SK-N-SH (cell line): Measurements from ENCODE around the gene GRK3. TPM values are rescaled to one million over a fixed set of nuclear protein-coding genes. Genes with fewer than 3 reads are reported as not detected.

Experiments
- CTCF ChIA-PET: fragments of 300-600, 350-600 bp; formaldehyde crosslinking; extraction: SDS; loops from one replicate; lab custom pipeline; 2021; lab: Yijun Ruan, JAX
- POLR2A ChIA-PET: fragments of 350-600 bp; sonication (Branson Sonifier 250); formaldehyde crosslinking; extraction: SDS; loops from one replicate; lab custom pipeline; 2020; ENCODE audit warnings: antibody characterized with exemption, inconsistent platforms; lab: Yijun Ruan, JAX
- DNase-seq: peaks from one replicate; pipeline ENCODE4 v3.0.0; 2012
- H2AFZ ChIP-seq: fragments of 200-600 bp; sonication (generic); 2 replicates; pipeline ENCODE4 v1.8.1; 2016; ENCODE audit warnings: antibody characterized with exemption, mild to moderate bottlenecking, low read depth
- H3F3A ChIP-seq: fragments of 200-600 bp; sonication (generic); replicated peaks from 2 replicates; pipeline ENCODE3; 2016; ENCODE audit warnings: antibody characterized with exemption, mild to moderate bottlenecking; ENCODE audit not compliant: insufficient read depth
- H3K27ac ChIP-seq, 2 experiments: fragments of 200-500 bp in 1 of 2; fragments of 200-600 bp in 1 of 2; sonication (Bioruptor generic) in 1 of 2; sonication (generic), shearing (Covaris generic) in 1 of 2; 2 replicates each; pipeline versions ENCODE4 v1.5.1 to v1.6.1; 2014 to 2016; ENCODE audit warnings: low read depth in 2 of 2, inconsistent platforms in 1 of 2, low read length in 1 of 2, mild to moderate bottlenecking in 1 of 2, mixed read lengths in 1 of 2
- H3K27me3 ChIP-seq: fragments of 200-600 bp; sonication (generic), shearing (Covaris generic); 2 replicates; pipeline ENCODE4 v1.6.1; 2016; ENCODE audit warnings: mixed run types; ENCODE audit not compliant: insufficient read depth
- H3K36me3 ChIP-seq, 2 experiments: fragments of 200-500 bp in 1 of 2; fragments of 200-600 bp in 1 of 2; sonication (Bioruptor generic) in 1 of 2; sonication (generic) in 1 of 2; replicated peaks in 1 of 2; 2 replicates each; pipeline versions ENCODE3 to v1.5.1; 2014 to 2016; ENCODE audit warnings: low read length in 1 of 2, mild to moderate bottlenecking in 1 of 2; ENCODE audit not compliant: insufficient read depth in 2 of 2, control insufficient read depth in 1 of 2
- H3K4me1 ChIP-seq, 2 experiments: fragments of 200-500 bp in 1 of 2; fragments of 200-600 bp in 1 of 2; sonication (Bioruptor generic) in 1 of 2; sonication (generic), shearing (Covaris generic) in 1 of 2; 2 replicates each; pipeline versions ENCODE4 v1.5.1 to v1.6.1; 2014 to 2016; ENCODE audit warnings: low read depth in 1 of 2, low read length in 1 of 2, mixed run types in 1 of 2; ENCODE audit not compliant: insufficient read depth in 2 of 2, control insufficient read depth in 1 of 2
- H3K4me2 ChIP-seq: fragments of 200-600 bp; sonication (generic), shearing (Covaris generic); 2 replicates; pipeline ENCODE4 v1.6.1; 2017; ENCODE audit warnings: mixed run types
- H3K4me3 ChIP-seq, 2 experiments: fragments of 200-500 bp in 1 of 2; fragments of 200-600 bp in 1 of 2; sonication (Bioruptor generic) in 1 of 2; sonication (generic), shearing (Covaris generic) in 1 of 2; 2 replicates each; pipeline versions ENCODE4 v1.5.1 to v1.8.1; 2014 to 2016; ENCODE audit warnings: low read depth in 2 of 2, inconsistent platforms in 1 of 2, low read length in 1 of 2, mild to moderate bottlenecking in 1 of 2, mixed read lengths in 1 of 2, moderate library complexity in 1 of 2
- H3K79me2 ChIP-seq: fragments of 200-600 bp; sonication (generic); 2 replicates; pipeline ENCODE4 v1.8.1; 2017; ENCODE audit warnings: mild to moderate bottlenecking; ENCODE audit not compliant: insufficient read depth
- H3K9ac ChIP-seq: fragments of 200-600 bp; sonication (generic); 2 replicates; pipeline ENCODE4 v1.6.1; 2017; ENCODE audit warnings: mixed run types
- H3K9me2 ChIP-seq: fragments of 200-600 bp; sonication (generic); 2 replicates; pipeline ENCODE4 v1.6.1; 2017; ENCODE audit warnings: mixed run types
- H3K9me3 ChIP-seq: fragments of 200-600 bp; sonication (generic); 2 replicates; pipeline ENCODE4 v1.6.1; 2017; ENCODE audit warnings: mixed run types, mild to moderate bottlenecking, moderate library complexity
- H4K20me1 ChIP-seq: fragments of 200-600 bp; sonication (generic); 2 replicates; pipeline ENCODE4 v1.6.1; 2017; ENCODE audit warnings: mild to moderate bottlenecking, mixed run types; ENCODE audit not compliant: insufficient read depth
- EP300 ChIP-seq, 2 experiments: IDR thresholded peaks; 2 replicates each; pipeline versions ENCODE4 v1.4.0 to v1.6.1; 2012; ENCODE audit warnings: borderline replicate concordance in 1 of 2, low read depth in 1 of 2, low read length in 1 of 2
- FOSL2 ChIP-seq: IDR thresholded peaks from 2 replicates; pipeline ENCODE4 v1.4.0; 2012; ENCODE audit warnings: low read depth, mild to moderate bottlenecking, moderate library complexity, borderline replicate concordance
- GATA2 ChIP-seq: sonication (generic); formaldehyde crosslinking; IDR thresholded peaks from 2 replicates; pipeline ENCODE4 v1.5.0; 2020; ENCODE audit warnings: mild to moderate bottlenecking, missing genetic modification reagents
- IRF3 ChIP-seq: fragments of 150-350 bp; IDR thresholded peaks from 2 replicates; pipeline ENCODE4 v1.6.1; 2016; ENCODE audit warnings: mild to moderate bottlenecking, low read depth, low read length
- JUND ChIP-seq: IDR thresholded peaks from 2 replicates; pipeline ENCODE4 v1.4.0; 2012
- MEF2A ChIP-seq: IDR thresholded peaks from 2 replicates; pipeline ENCODE4 v1.4.0; 2012; ENCODE audit warnings: low read depth, borderline replicate concordance
- NFIC ChIP-seq: IDR thresholded peaks from 2 replicates; pipeline ENCODE4 v1.4.0; 2012; ENCODE audit warnings: borderline replicate concordance
- NRF1 ChIP-seq: IDR thresholded peaks from 2 replicates; pipeline ENCODE4 v1.6.1; 2012; ENCODE audit warnings: low read depth, mild to moderate bottlenecking, low read length
- RAD21 ChIP-seq: IDR thresholded peaks from 2 replicates; pipeline ENCODE4 v1.6.1; 2012; ENCODE audit warnings: mild to moderate bottlenecking, low read length
- RCOR1 ChIP-seq: fragments of 150-350 bp; IDR thresholded peaks from 2 replicates; pipeline ENCODE4 v1.6.1; 2017; ENCODE audit warnings: antibody characterized with exemption, low read length
- RFX5 ChIP-seq: IDR thresholded peaks from 2 replicates; pipeline ENCODE4 v1.6.1; 2012; ENCODE audit warnings: mild to moderate bottlenecking, improper control_type of control experiment, low read length
- SIN3A ChIP-seq: IDR thresholded peaks from 2 replicates; pipeline ENCODE4 v1.6.1; 2012; ENCODE audit warnings: low read depth, mild to moderate bottlenecking, low read length, moderate library complexity, borderline replicate concordance
- SMC3 ChIP-seq: IDR thresholded peaks from 2 replicates; pipeline ENCODE4 v1.6.1; 2012; ENCODE audit warnings: low read depth, low read length, improper control_type of control experiment
- USF1 ChIP-seq: IDR thresholded peaks from 2 replicates; pipeline ENCODE4 v1.4.0; 2012; ENCODE audit warnings: low read depth, borderline replicate concordance
- ZBTB33 ChIP-seq: IDR thresholded peaks from 2 replicates; pipeline ENCODE4 v1.4.0; 2012; ENCODE audit warnings: low read depth, borderline replicate concordance
- WGBS: methylation state at CpG from one replicate; pipeline ENCODE4 v1.1.6; 2017; ENCODE audit warnings: low lambda C conversion rate; 5-methylcytosine and 5-hydroxymethylcytosine counted together
- polyA plus RNA-seq, 3 experiments: library from polyadenylated mRNA; depleted of rRNA; stranded (reverse); fragments of >200 nt; gene quantifications; 2 replicates each; pipeline ENCODE4 v1.2.3, GENCODE V29; 2012

Gene GRK3
- polyA plus RNA-seq, 1 of the 3 experiments (the other 2 are of a cell fraction), result 1.3 TPM

- no peaks in the 10 kb centered on the region for H3K79me2 ChIP-seq
- H3K4me3 ChIP-seq, result no peak overlapping the region
- no peak for DNase-seq
- H4K20me1 ChIP-seq, result no peaks in the 10 kb centered on the region
- WGBS, result 87% methylated on average over 8 of the region's 8 CpGs
- H3K27ac ChIP-seq, result peak overlapping the region in 1 of 2 experiments; percentile 89; a peak in 2 of 4 replicates
- H3F3A ChIP-seq, result no peaks in the 10 kb centered on the region
- no peak overlapping the region for H3K4me2 ChIP-seq
- H3K36me3 ChIP-seq, result peaks cover 0 to 7% of the 10 kb centered on the region in 2 experiments
- ChIA-PET CTCF (interaction anchor here (0.8 to 1.7 kb wide), 4 partner anchors 11 to 464 kb away, joined by 3 to 5 read pairs (median 4); no protein-coding TSS in a partner anchor), POLR2A (no interaction called here)
- H3K9me2 ChIP-seq, result no peaks in the 10 kb centered on the region
- no peak overlapping the region for H3K9ac ChIP-seq
- no peak overlapping the region for H2AFZ ChIP-seq
- TF ChIP-seq SIN3A, result no peak
- TF ChIP-seq IRF3, result no peak
- TF ChIP-seq USF1, result no peak
- no peaks in the 10 kb centered on the region for H3K9me3 ChIP-seq
- no peaks in the 10 kb centered on the region for H3K27me3 ChIP-seq
- H3K4me1 ChIP-seq, result peaks cover 5 to 39% of the 10 kb centered on the region in 2 experiments; a peak in 3 of 4 replicates
These were observed 101.8 kb downstream of the GRK3 start for GRCh38 chr22:25666308-25666707.

- ChIA-PET CTCF (interaction anchor here (1.7 kb wide), 1 partner anchor 13 kb away, joined by 5 read pairs; no protein-coding TSS in a partner anchor), POLR2A (interaction anchor here (1.3 kb wide), 1 partner anchor 33 kb away, joined by 4 read pairs; no protein-coding TSS in a partner anchor)
- no peaks in the 10 kb centered on the region for H3K79me2 ChIP-seq
- H3K4me2 ChIP-seq, result peak overlapping the region; percentile 11; the same call in 1 of the 2 replicates
- peaks cover 5 to 33% of the 10 kb centered on the region in 2 experiments; a peak in 3 of 4 replicates for H3K4me1 ChIP-seq
- WGBS, result 13% methylated on average over 2 of the region's 2 CpGs
- H3K9me3 ChIP-seq, result no peaks in the 10 kb centered on the region
- peak overlapping the region in 1 of 2 experiments; percentile 89; a peak in 2 of 4 replicates for H3K27ac ChIP-seq
- H2AFZ ChIP-seq, result no peak overlapping the region
- H3K36me3 ChIP-seq, result peaks cover 0 to 8% of the 10 kb centered on the region in 2 experiments
- H3F3A ChIP-seq, result no peaks in the 10 kb centered on the region
- no peak overlapping the region for H3K9ac ChIP-seq
- TF ChIP-seq JUND, result no peak
- TF ChIP-seq NFIC, result peak; percentile 20; the same call in 1 of the 2 replicates
- no peaks in the 10 kb centered on the region for H4K20me1 ChIP-seq
- no peaks in the 10 kb centered on the region for H3K27me3 ChIP-seq
- no peaks in the 10 kb centered on the region for H3K9me2 ChIP-seq
- DNase-seq, result peak; percentile 55
- no peak overlapping the region for H3K4me3 ChIP-seq
These were observed 104.0 kb downstream of the GRK3 start for GRCh38 chr22:25668437-25668836.

GRCh38 chr22:25669253-25670069 lies 105.0 kb downstream of the GRK3 start:
- no peak overlapping the region for H2AFZ ChIP-seq

More at GRCh38 chr22:25669253-25670069, 105.0 kb downstream of the GRK3 start:
- no peak overlapping the region for H3K9ac ChIP-seq
- POLR2A ChIA-PET, result interaction anchor here (1.3 kb wide), 1 partner anchor 32 kb away, joined by 4 read pairs; no protein-coding TSS in a partner anchor
- WGBS, result 74% methylated on average over 4 of the region's 5 CpGs
- no peak overlapping the region for H3K4me2 ChIP-seq
- no peaks in the 10 kb centered on the region for H3F3A ChIP-seq
- H3K27ac ChIP-seq, result peak overlapping the region in 1 of 2 experiments; percentile 89; a peak in 2 of 4 replicates
- CTCF ChIA-PET, result interaction anchor here (0.7 to 1.7 kb wide), 2 partner anchors 14 to 104 kb away, joined by 3 to 5 read pairs; no protein-coding TSS in a partner anchor
- no peaks in the 10 kb centered on the region for H3K79me2 ChIP-seq
- H4K20me1 ChIP-seq, result no peaks in the 10 kb centered on the region
- no peaks in the 10 kb centered on the region for H3K27me3 ChIP-seq
- H3K9me2 ChIP-seq, result no peaks in the 10 kb centered on the region
- H3K4me3 ChIP-seq, result no peak overlapping the region
- H3K36me3 ChIP-seq, result peaks cover 0 to 8% of the 10 kb centered on the region in 2 experiments
- H3K4me1 ChIP-seq, result peaks cover 5 to 33% of the 10 kb centered on the region in 2 experiments; a peak in 3 of 4 replicates
- no peaks in the 10 kb centered on the region for H3K9me3 ChIP-seq
- TF ChIP-seq RFX5 (no peak), EP300 (IDR thresholded peaks at IDR 0.05; ENCODE audit: borderline replicate concordance in 1 of 2, low read depth in 1 of 2, low read length in 1 of 2) (no peak), GATA2 (CRISPR knock-in tag) (no peak), ZBTB33 (no peak), SMC3 (no peak), NRF1 (no peak), RCOR1 (no peak), MEF2A (no peak), FOSL2 (no peak), RAD21 (no peak)
- TF ChIP-seq, all 33 proteins: peak for 0
- no peak for DNase-seq
